Gastroesophageal sphincter (tissue), 3 donors: ENCODE measurements around the gene TBC1D5.

Experiments
- POLR2A ChIP-seq, 2 donors: fragments of 450-650 bp; IDR thresholded peaks; one replicate each; pipeline ENCODE4 v1.6.1; 2017; ENCODE audit warnings: antibody characterized with exemption in 2 of 2, mild to moderate bottlenecking in 2 of 2, moderate library complexity in 1 of 2
- POLR2AphosphoS5 ChIP-seq: sonication (generic); formaldehyde crosslinking; IDR thresholded peaks from one replicate; pipeline ENCODE4 v1.6.1; 2017; ENCODE audit warnings: antibody characterized with exemption
- TF ChIP-seq, protein P1 (sequence below), 4 experiments: fragments of 200-600 bp in 2 of 4; fragments of 450-650 bp in 2 of 4; sonication (generic) in 1 of 4; IDR thresholded peaks; one replicate each; pipeline ENCODE4 v1.5.1; 2017 to 2019; ENCODE audit warnings: antibody characterized with exemption in 4 of 4, mild to moderate bottlenecking in 2 of 4, moderate library complexity in 2 of 4

DNA sequence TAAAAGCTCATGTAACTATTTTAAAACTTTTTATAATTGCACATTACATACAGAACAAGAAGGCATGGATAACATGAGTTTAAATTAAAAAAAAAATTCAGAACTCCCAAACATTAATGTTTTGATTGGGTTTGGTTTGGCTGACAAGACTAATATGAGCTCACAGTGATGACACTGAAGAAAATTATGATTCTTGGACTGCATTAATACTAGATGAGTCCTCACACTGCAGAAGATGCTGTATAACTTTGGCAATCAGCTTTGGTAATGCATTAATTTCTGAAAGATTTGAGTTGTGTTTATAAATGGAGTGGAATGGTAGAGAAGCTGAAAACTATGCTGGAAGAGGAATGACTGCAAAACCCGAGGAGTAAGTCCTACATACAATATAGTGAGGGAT, 498.8 kb downstream of the TBC1D5 start:
- TF ChIP-seq POLR2AphosphoS5 (no peak), POLR2A (IDR thresholded peaks at IDR 0.05) (no peak)
- TF ChIP-seq, protein P1, sequence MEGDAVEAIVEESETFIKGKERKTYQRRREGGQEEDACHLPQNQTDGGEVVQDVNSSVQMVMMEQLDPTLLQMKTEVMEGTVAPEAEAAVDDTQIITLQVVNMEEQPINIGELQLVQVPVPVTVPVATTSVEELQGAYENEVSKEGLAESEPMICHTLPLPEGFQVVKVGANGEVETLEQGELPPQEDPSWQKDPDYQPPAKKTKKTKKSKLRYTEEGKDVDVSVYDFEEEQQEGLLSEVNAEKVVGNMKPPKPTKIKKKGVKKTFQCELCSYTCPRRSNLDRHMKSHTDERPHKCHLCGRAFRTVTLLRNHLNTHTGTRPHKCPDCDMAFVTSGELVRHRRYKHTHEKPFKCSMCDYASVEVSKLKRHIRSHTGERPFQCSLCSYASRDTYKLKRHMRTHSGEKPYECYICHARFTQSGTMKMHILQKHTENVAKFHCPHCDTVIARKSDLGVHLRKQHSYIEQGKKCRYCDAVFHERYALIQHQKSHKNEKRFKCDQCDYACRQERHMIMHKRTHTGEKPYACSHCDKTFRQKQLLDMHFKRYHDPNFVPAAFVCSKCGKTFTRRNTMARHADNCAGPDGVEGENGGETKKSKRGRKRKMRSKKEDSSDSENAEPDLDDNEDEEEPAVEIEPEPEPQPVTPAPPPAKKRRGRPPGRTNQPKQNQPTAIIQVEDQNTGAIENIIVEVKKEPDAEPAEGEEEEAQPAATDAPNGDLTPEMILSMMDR (IDR thresholded peaks at IDR 0.05), result no peak
